ENCODE measurements around the gene BORCS6. TPM values are rescaled to one million over a fixed set of nuclear protein-coding genes. Genes with fewer than 3 reads are reported as not detected.
"Not testable (repeated sequence)": the region's sequence is repeated elsewhere in the genome, so short reads cannot be mapped to it uniquely, and the experiment has no call there.

Gene BORCS6
- total and polyA plus RNA-seq, 2 of the 4 experiments (the other 2 are of a cell fraction) = 2.7 to 3.3 TPM

DNA sequence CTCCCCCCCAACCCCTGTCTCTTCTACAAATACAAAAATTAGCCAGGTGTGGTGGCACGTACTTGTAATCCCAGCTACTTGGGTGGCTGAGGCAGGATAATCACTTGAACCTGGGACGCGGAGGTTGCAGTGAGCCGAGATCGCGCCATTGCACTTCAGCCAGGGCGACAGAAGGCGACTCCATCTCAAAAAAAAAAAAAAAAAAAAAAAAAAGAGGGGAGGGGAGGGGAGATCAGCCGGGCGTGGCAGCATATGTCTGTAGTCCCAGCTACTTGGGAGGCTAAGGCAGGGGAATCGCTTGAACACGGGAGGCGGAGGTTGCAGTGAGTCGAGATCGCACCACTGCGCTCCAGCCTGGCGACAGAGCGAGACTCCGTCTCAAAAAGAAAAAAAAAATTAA is 19.8 kb downstream of the BORCS6 start:
- CTCF ChIA-PET; intact Hi-C loops (cut with micrococcal nuclease); H3K18ac ChIP-seq (ENCODE audit: low read depth, low read length); H3K4ac ChIP-seq (ENCODE audit: low read depth, low read length); H2AK5ac ChIP-seq (ENCODE audit: low read depth, low read length); dilution Hi-C loops (cut with HindIII; ENCODE audit: low sequenced_read_pairs, unreplicated experiment); H3K4me1 ChIP-seq (ENCODE audit: control insufficient read depth, insufficient read depth, low read length); POLR2A ChIA-PET (ENCODE audit: unreplicated experiment); H3K23ac ChIP-seq (ENCODE audit: low read depth, low read length); H3K9ac ChIP-seq (ENCODE audit: low read depth, low read length); BruUV-seq (replicated peaks); H2AFZ ChIP-seq (replicated peaks; ENCODE audit: low read length, poor library complexity); H2BK20ac ChIP-seq (ENCODE audit: low read depth, low read length); H4K5ac ChIP-seq (ENCODE audit: low read depth, low read length); H4K91ac ChIP-seq (ENCODE audit: insufficient read depth, low read depth, low read length); H3K36me3 ChIP-seq (ENCODE audit: control insufficient read depth, insufficient read depth, low read length); H4K20me1 ChIP-seq (ENCODE audit: insufficient read depth, low read length); H4K8ac ChIP-seq (ENCODE audit: low read depth in 2 of 2, low read length in 2 of 2); H3K9me1 ChIP-seq (ENCODE audit: insufficient read depth, low read length); H3K27ac ChIP-seq (ENCODE audit: insufficient read depth, low read length); H3K4me2 ChIP-seq (ENCODE audit: low read depth, low read length); ATAC-seq (ENCODE audit: low read depth); H2BK120ac ChIP-seq (ENCODE audit: low read depth, low read length); H2BK5ac ChIP-seq (ENCODE audit: low read depth, low read length, poor library complexity, severe bottlenecking); H2BK15ac ChIP-seq (ENCODE audit: low read depth, low read length); H3K9me3 ChIP-seq (ENCODE audit: control insufficient read depth, insufficient read depth, low read length); H3K4me3 ChIP-seq (ENCODE audit: insufficient read depth, low read depth, low read length); H3K56ac ChIP-seq (ENCODE audit: extremely low read depth, insufficient read depth, low read length); H3K14ac ChIP-seq (replicated peaks; ENCODE audit: low read depth, low read length); H3K27me3 ChIP-seq (ENCODE audit: control insufficient read depth, insufficient read depth, low read length); H2AK9ac ChIP-seq (replicated peaks; ENCODE audit: low read depth, low read length, poor library complexity); DNase-seq: not testable (repeated sequence)
- in situ Hi-C loops (cut with MboI; ENCODE audit: low sequenced_read_pairs) = loop anchor here (25.0 kb wide), 1 partner anchor 933 kb away; the partner anchor contains the start of genes DVL2, GABARAP and PHF23
- peaks cover 7 to 11% of the 10 kb centered on the region in 2 experiments; a peak in 3 of 4 replicates for H3K79me1 ChIP-seq (ENCODE audit: low read depth in 1 of 2, low read length in 2 of 2)
- WGBS, 2 experiments (ENCODE audit: extremely low coverage in 2 of 2, insufficient read length in 1 of 2) = no CpG with 5 or more reads among the region's 19 CpGs

Measured in IMR-90 (cell line).